Immature natural killer cell (primary cell): Measurements from ENCODE around the gene NFKBIL1. TPM values are rescaled to one million over a fixed set of nuclear protein-coding genes. Genes with fewer than 3 reads are reported as not detected.
"Not testable (repeated sequence)": the region's sequence is repeated elsewhere in the genome, so short reads cannot be mapped to it uniquely, and the experiment has no call there.

Experiments used
- DNase-seq, 3 donors: peaks; one replicate each; pipeline ENCODE4 v3.0.0; 2022; ENCODE audit warnings: mixed read lengths in 1 of 3
- H3K27ac Mint-ChIP-seq, 6 donors: one replicate each; pipeline ENCODE4 v1.8.0; 2020; ENCODE audit warnings: mixed read lengths in 6 of 6, mild to moderate bottlenecking in 5 of 6, inconsistent platforms in 4 of 6, moderate library complexity in 3 of 6
- H3K27me3 Mint-ChIP-seq, 3 donors: one replicate each; pipeline ENCODE4 v1.8.0; 2020 to 2021; ENCODE audit warnings: low read depth in 3 of 3, mild to moderate bottlenecking in 3 of 3, mixed read lengths in 3 of 3, moderate library complexity in 3 of 3, inconsistent platforms in 1 of 3
- H3K36me3 Mint-ChIP-seq, 3 donors: one replicate each; pipeline ENCODE4 v1.8.0; 2020; ENCODE audit warnings: mixed read lengths in 3 of 3, inconsistent platforms in 2 of 3, mild to moderate bottlenecking in 2 of 3
- H3K4me1 Mint-ChIP-seq, 2 donors: one replicate each; pipeline ENCODE4 v1.8.0; 2020; ENCODE audit warnings: inconsistent platforms in 2 of 2, mild to moderate bottlenecking in 2 of 2, mixed read lengths in 2 of 2, moderate library complexity in 1 of 2
- H3K4me3 Mint-ChIP-seq, 5 donors: one replicate each; pipeline ENCODE4 v1.8.0; 2020; ENCODE audit warnings: mild to moderate bottlenecking in 5 of 5, mixed read lengths in 5 of 5, inconsistent platforms in 3 of 5, moderate library complexity in 3 of 5
- H3K9me3 Mint-ChIP-seq, 6 donors: one replicate each; pipeline ENCODE4 v1.8.0; 2020; ENCODE audit warnings: mild to moderate bottlenecking in 6 of 6, mixed read lengths in 6 of 6, inconsistent platforms in 4 of 6, moderate library complexity in 3 of 6
- polyA plus RNA-seq, 3 donors: library from polyadenylated mRNA; unstranded; fragments of 300-500 nt; fragmentation: Illumina TruSeq; gene quantifications; one replicate each; pipeline ENCODE4 v1.2.3, GENCODE V29; 2021

NFKBIL1 gene, protein sequence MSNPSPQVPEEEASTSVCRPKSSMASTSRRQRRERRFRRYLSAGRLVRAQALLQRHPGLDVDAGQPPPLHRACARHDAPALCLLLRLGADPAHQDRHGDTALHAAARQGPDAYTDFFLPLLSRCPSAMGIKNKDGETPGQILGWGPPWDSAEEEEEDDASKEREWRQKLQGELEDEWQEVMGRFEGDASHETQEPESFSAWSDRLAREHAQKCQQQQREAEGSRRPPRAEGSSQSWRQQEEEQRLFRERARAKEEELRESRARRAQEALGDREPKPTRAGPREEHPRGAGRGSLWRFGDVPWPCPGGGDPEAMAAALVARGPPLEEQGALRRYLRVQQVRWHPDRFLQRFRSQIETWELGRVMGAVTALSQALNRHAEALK
- 10 to 100 TPM in 2 of 3 donors, 1 to 10 TPM in 1; 5.0 to 15.0 (median 13.6) TPM for polyA plus RNA-seq

DNA sequence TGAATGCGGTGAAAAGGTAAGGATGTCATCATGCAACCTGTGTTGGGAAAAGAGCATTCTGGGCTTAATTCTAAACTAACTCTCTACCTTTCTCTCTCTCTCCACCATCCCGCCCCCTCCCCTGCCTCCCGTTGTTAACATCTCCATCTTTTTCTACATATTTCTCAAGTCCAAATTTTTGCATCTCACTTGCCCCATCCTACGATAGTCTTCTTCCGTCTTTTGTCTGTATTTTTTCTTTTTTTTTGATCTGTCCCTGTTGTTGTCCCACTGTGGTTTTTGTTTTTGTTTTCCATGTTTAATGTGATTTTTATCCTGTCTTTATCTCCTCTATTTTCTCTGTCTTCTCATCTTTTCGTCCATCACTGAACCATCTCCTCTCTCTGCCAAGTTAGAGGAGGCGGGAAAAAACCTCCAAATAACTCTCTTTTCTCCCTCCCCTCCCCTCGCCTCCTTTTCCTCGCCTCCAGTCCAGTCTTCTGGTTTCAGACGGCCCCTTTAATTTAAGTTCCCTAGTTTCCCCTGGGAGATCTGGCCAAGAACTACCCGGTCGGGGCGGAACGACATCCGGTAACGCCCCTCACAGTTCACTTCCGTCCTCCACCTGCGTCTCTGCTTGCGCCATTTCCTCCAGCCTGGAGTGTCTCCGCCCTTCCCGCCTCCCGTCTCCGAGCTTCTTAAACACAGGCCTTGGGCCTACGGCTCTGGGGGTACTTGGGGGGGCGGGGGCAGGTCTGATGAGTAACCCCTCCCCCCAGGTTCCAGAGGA is at the start of gene NFKBIL1:
TSS of gene NFKBIL1 (plus strand) at position 651 of the 769 bp plus-strand sequence. CDS start at position 738, 87 bp downstream.
- peak; percentile 84 to 88 (median 87) for DNase-seq
- Mint-ChIP-seq H3K4me3 (peak within 1 kb of the TSS; percentile 89 to 93 (median 91)), H3K4me1 (peaks cover 40 to 42% of the 10 kb centered on the region in 2 donors), H3K36me3 (peaks cover 0 to 5% (median 0%) of the 10 kb centered on the region in 3 donors), H3K9me3 (no peaks in the 10 kb centered on the region), H3K27me3 (peaks cover under 1 to 6% (median 5%) of the 10 kb centered on the region in 3 donors), H3K27ac (peak within 1 kb of the TSS; percentile 88 to 99 (median 95))

DNA sequence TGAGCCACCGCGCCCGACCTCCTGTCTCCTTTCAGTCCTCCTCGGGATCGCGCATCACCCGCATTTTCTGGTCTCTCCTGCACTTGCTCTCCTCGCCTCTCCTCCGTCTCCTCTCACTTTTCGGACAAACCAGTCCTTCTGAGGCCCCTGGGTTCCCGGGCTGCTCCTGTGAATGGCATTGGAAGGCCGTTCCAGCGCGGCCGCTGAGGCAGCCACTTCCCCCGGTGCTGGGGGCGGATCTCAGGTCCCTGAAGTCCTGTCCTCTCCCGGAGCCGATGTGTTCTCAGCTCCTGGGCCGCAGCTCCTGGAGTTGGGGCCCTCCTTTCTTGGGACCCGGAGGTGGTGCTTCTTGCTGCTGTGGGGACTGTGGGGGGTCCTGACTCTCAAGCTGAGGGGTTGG is 48.7 kb upstream of the NFKBIL1 start:
- no peak for DNase-seq
- Mint-ChIP-seq H3K9me3 (no peaks in the 10 kb centered on the region), H3K4me3 (peak overlapping the region; percentile 79 to 92 (median 89)), H3K4me1 (peaks cover 67 to 86% of the 10 kb centered on the region in 2 donors), H3K36me3 (no peaks in the 10 kb centered on the region), H3K27ac (peak overlapping the region; percentile 67 to 91 (median 82)), H3K27me3 (peaks cover 0 to 4% (median 3%) of the 10 kb centered on the region in 3 donors)

DNA sequence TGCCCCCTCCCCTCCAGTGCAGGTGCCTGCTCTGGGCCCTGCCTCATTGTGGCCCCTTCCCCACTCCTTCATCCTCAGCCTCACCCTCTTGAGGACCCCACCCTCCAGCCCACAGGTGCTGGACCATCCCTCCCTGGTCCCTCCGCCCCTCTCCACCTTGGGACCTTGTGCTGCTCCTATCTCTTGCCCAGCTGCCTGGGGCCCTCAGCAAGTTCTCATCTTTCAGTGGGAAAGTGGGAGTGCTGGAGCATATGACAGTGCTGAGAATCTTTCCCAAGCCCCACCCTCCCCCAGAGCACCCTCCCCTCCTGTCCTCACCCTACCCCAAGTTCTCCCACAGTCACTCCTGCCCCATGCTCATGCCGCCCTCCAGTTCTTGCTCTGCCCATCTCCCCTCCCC is 47.8 kb upstream of the NFKBIL1 start:
- Mint-ChIP-seq H3K4me1 (peaks cover 70 to 88% of the 10 kb centered on the region in 2 donors), H3K4me3 (peak overlapping the region in 4 of 5 donors; percentile 56 to 89 (median 82)), H3K27ac (peak overlapping the region in 1 of 6 donors; percentile 80)
- not testable (repeated sequence) for DNase-seq, H3K9me3 Mint-ChIP-seq, H3K27me3 Mint-ChIP-seq, H3K36me3 Mint-ChIP-seq

DNA sequence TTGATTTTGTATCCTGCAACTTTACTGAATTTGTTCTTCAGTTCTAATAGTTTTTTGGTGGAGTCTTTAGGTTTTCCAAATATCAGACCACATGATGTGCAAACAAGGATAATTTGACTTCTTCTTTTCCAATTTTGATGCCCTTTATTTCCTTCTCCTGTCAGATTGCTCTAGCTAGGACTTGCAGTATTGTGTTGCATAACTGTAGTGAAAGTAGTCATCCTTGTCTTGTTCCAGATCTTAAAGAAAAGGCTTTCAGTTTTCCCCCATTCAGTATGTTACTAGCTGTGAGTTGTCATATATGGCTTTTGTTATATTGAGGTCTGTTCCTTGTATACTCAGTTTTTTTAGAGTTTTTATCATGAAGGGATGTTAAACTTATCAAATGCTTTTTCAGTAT is 44.8 kb upstream of the NFKBIL1 start:
- no peak for DNase-seq
- Mint-ChIP-seq H3K27ac (peak overlapping the region in 2 of 6 donors; percentile 19 to 39), H3K36me3 (peaks cover 0 to 8% (median 3%) of the 10 kb centered on the region in 3 donors), H3K4me3 (no peak overlapping the region), H3K9me3 (no peaks in the 10 kb centered on the region), H3K27me3 (peaks cover 0 to 4% (median 3%) of the 10 kb centered on the region in 3 donors), H3K4me1 (peaks cover 50 to 68% of the 10 kb centered on the region in 2 donors)

DNA sequence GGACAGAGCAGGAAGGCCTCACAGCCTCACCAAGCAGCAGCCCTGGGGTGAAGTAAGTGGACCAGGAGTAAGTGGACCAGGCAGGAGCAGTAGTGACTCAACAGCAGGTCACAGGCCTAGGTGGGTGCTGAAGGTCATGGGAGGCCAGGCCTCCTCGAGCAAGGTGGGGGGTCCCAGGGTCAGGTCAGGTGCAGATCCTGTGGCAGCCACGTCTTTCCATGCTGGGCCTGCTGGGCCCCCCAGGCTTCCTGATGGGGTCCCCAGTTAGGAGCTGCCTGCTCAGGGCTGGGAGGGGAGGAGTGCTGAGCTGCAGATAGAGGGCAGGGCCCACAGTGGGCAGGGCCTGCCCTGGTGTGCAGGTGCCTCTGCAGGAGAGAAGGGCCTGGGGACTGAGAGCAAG is 38.4 kb upstream of the NFKBIL1 start:
- H3K9me3 Mint-ChIP-seq, H3K27me3 Mint-ChIP-seq, DNase-seq, H3K4me3 Mint-ChIP-seq: not testable (repeated sequence)
- Mint-ChIP-seq H3K36me3 (peaks cover 0 to 17% (median 3%) of the 10 kb centered on the region in 3 donors), H3K27ac (peak overlapping the region in 2 of 6 donors; percentile 35 to 50), H3K4me1 (peaks cover 5 to 13% of the 10 kb centered on the region in 2 donors)

DNA sequence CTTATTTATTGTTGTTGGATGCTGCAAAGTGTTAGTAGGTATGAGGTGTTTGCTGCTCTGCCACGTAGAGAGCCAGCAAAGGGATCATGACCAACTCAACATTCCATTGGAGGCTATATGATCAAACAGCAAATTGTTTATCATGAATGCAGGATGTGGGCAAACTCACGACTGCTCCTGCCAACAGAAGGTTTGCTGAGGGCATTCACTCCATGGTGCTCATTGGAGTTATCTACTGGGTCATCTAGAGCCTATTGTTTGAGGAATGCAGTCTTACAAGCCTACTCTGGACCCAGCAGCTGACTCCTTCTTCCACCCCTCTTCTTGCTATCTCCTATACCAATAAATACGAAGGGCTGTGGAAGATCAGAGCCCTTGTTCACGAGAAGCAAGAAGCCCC is 37.4 kb upstream of the NFKBIL1 start:
- peak overlapping the region in 1 of 6 donors; percentile 72 for H3K27ac Mint-ChIP-seq
- no peak for DNase-seq
- peaks cover 3 to 6% of the 10 kb centered on the region in 2 donors for H3K4me1 Mint-ChIP-seq
- H3K27me3 Mint-ChIP-seq, result no peaks in the 10 kb centered on the region
- H3K36me3 Mint-ChIP-seq, result peaks cover 0 to 17% (median 3%) of the 10 kb centered on the region in 3 donors
- no peaks in the 10 kb centered on the region for H3K9me3 Mint-ChIP-seq
- H3K4me3 Mint-ChIP-seq, result no peak overlapping the region

DNA sequence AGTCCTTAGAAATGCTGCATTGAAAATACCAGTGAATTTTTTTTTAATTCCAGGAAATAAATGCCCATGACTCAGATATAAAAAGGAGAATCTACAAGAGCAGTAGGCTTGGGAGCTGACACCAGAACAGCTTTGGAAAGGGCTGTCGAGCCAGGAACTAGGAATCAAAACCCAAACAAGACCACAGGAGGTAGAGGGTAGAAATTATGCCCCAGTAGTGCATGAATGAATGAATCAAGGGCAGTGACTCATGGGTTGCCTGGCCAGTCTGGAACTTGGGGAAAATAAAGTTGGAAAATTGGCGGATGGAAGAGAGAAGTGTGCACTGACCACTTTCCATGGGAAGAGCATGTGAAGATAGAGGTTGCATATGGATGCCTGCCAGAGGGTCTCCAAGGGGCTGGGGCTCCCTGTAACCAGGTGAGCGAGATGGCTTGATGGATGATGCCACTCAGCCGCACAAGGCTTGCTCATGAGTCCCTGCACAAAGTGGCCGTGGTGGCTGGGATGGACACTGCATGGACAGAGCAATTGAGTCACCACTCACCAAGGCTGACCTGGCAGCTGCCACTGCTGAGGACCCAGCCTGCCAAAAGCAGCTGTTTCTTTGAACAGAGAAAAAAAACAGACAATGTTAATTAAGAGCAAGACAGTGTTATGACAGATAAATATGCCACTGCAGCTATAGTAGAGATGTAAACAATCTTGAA is 33.8 kb upstream of the NFKBIL1 start:
- Mint-ChIP-seq H3K9me3 (no peaks in the 10 kb centered on the region), H3K27me3 (peaks cover 0 to 2% (median 0%) of the 10 kb centered on the region in 3 donors), H3K4me1 (no peaks in the 10 kb centered on the region), H3K36me3 (peaks cover 0 to 9% (median 0%) of the 10 kb centered on the region in 3 donors), H3K27ac (peak overlapping the region in 2 of 6 donors; percentile 9 to 39), H3K4me3 (no peak overlapping the region)
- no peak for DNase-seq

DNA sequence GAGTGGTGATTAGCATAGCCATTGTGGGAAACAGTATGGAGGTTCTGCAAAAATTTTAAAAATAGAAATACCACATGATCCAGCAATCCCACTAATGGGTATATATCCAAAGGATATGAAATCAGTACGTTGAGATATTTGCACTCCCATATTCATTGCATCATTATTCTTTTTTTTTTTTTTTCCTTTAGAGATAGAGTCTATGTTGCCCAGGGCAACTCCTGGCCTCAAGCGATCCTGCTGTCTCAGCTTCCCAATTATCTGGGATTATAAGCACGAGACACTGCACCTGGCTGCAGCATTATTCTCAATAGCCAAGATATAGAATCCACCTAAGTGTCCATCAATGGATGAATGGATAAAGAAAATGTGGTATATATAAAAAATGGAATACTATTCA is 25.6 kb upstream of the NFKBIL1 start:
- H3K4me1 Mint-ChIP-seq, result no peaks in the 10 kb centered on the region
- DNase-seq, result no peak
- H3K36me3 Mint-ChIP-seq, result no peaks in the 10 kb centered on the region
- peaks cover 2 to 4% (median 3%) of the 10 kb centered on the region in 3 donors for H3K27me3 Mint-ChIP-seq
- H3K27ac Mint-ChIP-seq, result no peak overlapping the region
- H3K9me3 Mint-ChIP-seq, result no peaks in the 10 kb centered on the region
- H3K4me3 Mint-ChIP-seq, result no peak overlapping the region

DNA sequence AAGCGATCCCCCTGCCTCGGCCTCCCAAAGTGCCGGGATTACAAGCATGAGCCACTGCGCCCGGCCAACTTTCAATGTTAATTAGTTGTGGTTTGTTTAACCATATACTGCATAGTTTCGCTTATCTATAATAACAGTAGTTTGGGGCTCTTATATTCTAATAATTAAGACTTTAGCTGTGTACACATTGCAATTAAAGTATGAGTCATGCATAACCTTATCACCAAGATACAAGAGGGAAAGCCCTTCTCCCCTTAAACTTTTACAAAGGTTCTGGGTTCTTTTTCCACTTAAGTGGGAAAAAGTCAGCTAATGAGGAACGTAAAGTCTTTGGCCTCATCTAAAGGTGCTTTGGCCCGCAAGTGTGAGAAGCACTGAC is 21.9 kb upstream of the NFKBIL1 start:
- Mint-ChIP-seq H3K9me3 (no peaks in the 10 kb centered on the region), H3K4me1 (peaks cover 0 to 1% of the 10 kb centered on the region in 2 donors), H3K27me3 (peaks cover 2 to 6% (median 3%) of the 10 kb centered on the region in 3 donors), H3K27ac (no peak overlapping the region), H3K36me3 (peaks cover 5 to 9% (median 7%) of the 10 kb centered on the region in 3 donors), H3K4me3 (no peak overlapping the region)
- DNase-seq, result no peak

DNA sequence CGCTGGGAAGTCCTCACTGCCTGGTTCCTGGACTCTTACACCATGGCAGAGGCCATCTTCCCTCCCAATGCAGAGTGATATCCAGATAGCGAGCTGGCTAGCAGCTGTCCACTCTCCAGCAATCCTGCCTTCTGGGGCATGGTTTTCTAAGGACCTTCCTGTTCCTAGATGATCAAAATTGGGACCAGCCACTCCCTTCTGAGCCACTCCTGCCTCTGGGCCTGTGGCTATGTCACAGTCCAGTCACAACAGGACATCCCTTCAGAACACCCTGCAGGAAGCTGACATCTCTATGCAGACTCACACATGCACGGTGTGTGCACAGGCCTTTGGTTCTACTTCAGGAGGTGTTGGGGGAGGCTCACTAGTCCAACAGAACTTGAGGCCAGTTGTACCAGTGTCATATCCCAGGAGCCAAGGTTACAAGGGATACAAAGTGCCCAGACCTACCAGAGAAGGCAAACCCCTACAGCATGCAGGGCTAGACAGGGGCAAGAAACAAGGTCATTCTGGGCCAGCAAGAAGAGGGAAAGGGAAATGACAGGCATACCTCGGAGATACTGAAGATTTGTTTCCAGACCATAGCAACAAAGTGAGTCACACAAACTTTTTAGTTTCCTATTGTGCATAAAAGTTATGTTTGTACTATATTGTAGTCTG is 21.3 kb upstream of the NFKBIL1 start:
- H3K4me1 Mint-ChIP-seq, result peaks cover 0 to 5% of the 10 kb centered on the region in 2 donors
- H3K36me3 Mint-ChIP-seq, result peaks cover 9 to 15% (median 9%) of the 10 kb centered on the region in 3 donors
- H3K9me3 Mint-ChIP-seq, result no peaks in the 10 kb centered on the region
- no peak overlapping the region for H3K27ac Mint-ChIP-seq
- DNase-seq, result no peak
- no peak overlapping the region for H3K4me3 Mint-ChIP-seq
- peaks cover 2 to 6% (median 3%) of the 10 kb centered on the region in 3 donors for H3K27me3 Mint-ChIP-seq

DNA sequence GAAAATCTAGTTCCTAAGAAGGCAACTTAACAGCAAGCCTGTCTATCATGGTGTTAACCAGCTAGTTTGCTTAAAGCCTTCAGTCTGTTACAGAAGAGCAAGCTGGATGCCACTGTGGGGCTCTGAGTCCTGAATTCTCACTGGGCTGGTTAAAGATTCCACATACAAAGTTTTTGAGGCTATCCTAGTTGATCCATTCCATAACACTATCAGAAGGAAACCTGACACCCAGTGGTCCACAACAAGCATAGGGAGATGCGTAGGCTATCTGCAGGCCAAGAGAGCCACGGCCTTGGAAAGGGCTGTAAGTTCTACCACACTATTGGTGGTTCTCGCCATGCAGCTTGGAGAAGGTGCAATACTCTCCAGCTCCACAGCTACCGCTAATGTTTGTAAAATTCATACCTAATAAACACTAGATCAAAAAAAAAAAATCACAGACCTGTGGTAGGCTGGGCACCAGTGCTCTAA is 19.1 kb upstream of the NFKBIL1 start:
- peak overlapping the region in 1 of 6 donors; percentile 29 for H3K27ac Mint-ChIP-seq
- peaks cover 2 to 3% (median 3%) of the 10 kb centered on the region in 3 donors for H3K27me3 Mint-ChIP-seq
- no peak for DNase-seq
- H3K4me3 Mint-ChIP-seq, result no peak overlapping the region
- H3K36me3 Mint-ChIP-seq, result peaks cover 13 to 34% (median 14%) of the 10 kb centered on the region in 3 donors
- H3K9me3 Mint-ChIP-seq, result no peaks in the 10 kb centered on the region
- peaks cover 3 to 18% of the 10 kb centered on the region in 2 donors for H3K4me1 Mint-ChIP-seq

DNA sequence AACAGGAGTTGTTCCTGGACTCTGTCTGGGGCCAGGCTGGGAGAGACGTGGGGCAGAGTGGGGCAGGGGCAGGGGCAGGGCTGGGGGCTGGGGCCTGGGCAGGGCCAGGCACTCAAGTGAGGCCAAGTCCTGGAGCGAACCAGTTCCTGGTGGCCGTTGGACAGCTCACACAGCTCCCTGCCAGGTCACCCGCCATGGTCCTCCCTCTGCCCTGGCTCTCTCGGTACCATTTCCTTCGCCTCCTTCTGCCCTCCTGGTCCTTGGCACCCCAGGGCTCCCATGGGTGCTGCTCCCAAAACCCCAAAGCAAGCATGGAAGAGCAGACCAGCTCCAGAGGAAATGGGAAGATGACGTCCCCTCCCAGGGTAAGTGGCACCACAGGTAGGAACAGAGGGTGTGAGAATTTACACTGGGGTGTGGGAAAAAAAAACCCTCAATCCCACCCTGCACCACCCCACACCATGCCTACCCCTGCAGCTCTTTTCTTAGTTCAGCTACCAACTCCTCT is 18.5 kb upstream of the NFKBIL1 start, which contains the start of gene MCCD1:
TSS of gene MCCD1 (plus strand) at position 142 of the 508 bp plus-strand sequence. CDS start at position 195, 53 bp downstream.
- H3K27ac Mint-ChIP-seq, result peak within 1 kb of the TSS in 1 of 6 donors; percentile 29
- peaks cover 3 to 21% of the 10 kb centered on the region in 2 donors for H3K4me1 Mint-ChIP-seq
- no peak within 1 kb of the TSS for H3K4me3 Mint-ChIP-seq
- peaks cover 2 to 3% (median 3%) of the 10 kb centered on the region in 3 donors for H3K27me3 Mint-ChIP-seq
- H3K9me3 Mint-ChIP-seq, result no peaks in the 10 kb centered on the region
- peaks cover 15 to 35% (median 16%) of the 10 kb centered on the region in 3 donors for H3K36me3 Mint-ChIP-seq
- DNase-seq, result no peak
